Naive thymus-derived CD4-positive, alpha-beta T cell (primary cell): ENCODE data around the gene RPL18. TPM values are rescaled to one million over a fixed set of nuclear protein-coding genes. Genes with fewer than 3 reads are reported as not detected.

Experiments used
- ATAC-seq: fragments of 150-1000 bp; cut with Tn5 transposase; 2 replicates; pipeline ENCODE4 v1.10.0; 2021; ENCODE audit warnings: mild to moderate bottlenecking, moderate library complexity
- CTCF ChIA-PET: fragments of 350-600 bp; sonication (Branson Sonifier 250); formaldehyde crosslinking; loops from one replicate; lab custom pipeline; 2021; ENCODE audit warnings: antibody characterized with exemption; lab: Charles Lee
- POLR2A ChIA-PET: fragments of 350-600 bp; sonication (Branson Sonifier 250); formaldehyde crosslinking; loops from one replicate; lab custom pipeline; 2021; ENCODE audit warnings: antibody characterized with exemption, inconsistent platforms; lab: Charles Lee
- DNase-seq, 9 donors: peaks; one replicate each; pipeline versions ENCODE4 v3.0.0 to v3.0.0-alpha.2; 2020 to 2022; ENCODE audit warnings: mixed read lengths in 1 of 9
- H3K27ac ChIP-seq: one replicate; pipeline ENCODE4 v1.7.0; 2013; ENCODE audit warnings: mild to moderate bottlenecking, low read depth, low read length, moderate library complexity
- H3K27me3 ChIP-seq, 2 donors: one replicate each; pipeline ENCODE4 v1.7.0; 2013; ENCODE audit warnings: low read length in 2 of 2, mild to moderate bottlenecking in 2 of 2, moderate library complexity in 2 of 2; ENCODE audit not compliant: control insufficient read depth in 2 of 2, insufficient read depth in 2 of 2
- H3K36me3 ChIP-seq, 3 experiments: 1 replicate in 2 of 3; 2 replicates in 1 of 3; pipeline ENCODE4 v1.7.0; 2013; ENCODE audit warnings: low read length in 3 of 3, mild to moderate bottlenecking in 3 of 3, moderate library complexity in 1 of 3; ENCODE audit not compliant: insufficient read depth in 3 of 3, control insufficient read depth in 2 of 3
- H3K4me1 ChIP-seq, 2 donors: one replicate each; pipeline ENCODE4 v1.7.0; 2013; ENCODE audit warnings: low read length in 2 of 2, mild to moderate bottlenecking in 2 of 2, moderate library complexity in 1 of 2; ENCODE audit not compliant: control insufficient read depth in 2 of 2, insufficient read depth in 2 of 2
- H3K4me3 ChIP-seq: 2 replicates; pipeline ENCODE4 v1.7.0; 2013; ENCODE audit warnings: mild to moderate bottlenecking, low read length
- H3K9me3 ChIP-seq, 3 experiments: 1 replicate in 2 of 3; 2 replicates in 1 of 3; pipeline ENCODE4 v1.7.0; 2013; ENCODE audit warnings: low read length in 3 of 3; ENCODE audit not compliant: control insufficient read depth in 2 of 3
- H3K27ac Mint-ChIP-seq, 9 donors: one replicate each; pipeline ENCODE4 v1.8.0; 2020 to 2022; ENCODE audit warnings: mixed read lengths in 9 of 9, mild to moderate bottlenecking in 8 of 9, moderate library complexity in 5 of 9, inconsistent platforms in 2 of 9
- H3K27me3 Mint-ChIP-seq, 5 donors: one replicate each; pipeline ENCODE4 v1.8.0; 2021 to 2022; ENCODE audit warnings: mixed read lengths in 5 of 5, mild to moderate bottlenecking in 1 of 5
- H3K36me3 Mint-ChIP-seq, 5 donors: one replicate each; pipeline ENCODE4 v1.8.0; 2020 to 2022; ENCODE audit warnings: mixed read lengths in 5 of 5, mild to moderate bottlenecking in 3 of 5, inconsistent platforms in 1 of 5
- H3K4me1 Mint-ChIP-seq, 7 donors: one replicate each; pipeline ENCODE4 v1.8.0; 2020 to 2022; ENCODE audit warnings: mixed read lengths in 7 of 7, mild to moderate bottlenecking in 3 of 7, inconsistent platforms in 1 of 7
- H3K4me3 Mint-ChIP-seq, 10 donors: one replicate each; pipeline ENCODE4 v1.8.0; 2020 to 2022; ENCODE audit warnings: mild to moderate bottlenecking in 10 of 10, mixed read lengths in 10 of 10, moderate library complexity in 6 of 10, inconsistent platforms in 2 of 10
- H3K9me3 Mint-ChIP-seq, 11 donors: one replicate each; pipeline ENCODE4 v1.8.0; 2020 to 2022; ENCODE audit warnings: mixed read lengths in 11 of 11, mild to moderate bottlenecking in 4 of 11, inconsistent platforms in 1 of 11, moderate library complexity in 1 of 11
- intact Hi-C, 2 donors: fragments of 100-400 bp; cut with micrococcal nuclease; formaldehyde crosslinking; loops; one replicate each; pipeline ENCODE4 v1.15.1; 2023
- polyA plus RNA-seq, 2 donors: library from polyadenylated mRNA; unstranded; fragments of 300-500 nt; fragmentation: Illumina TruSeq; gene quantifications; one replicate each; pipeline ENCODE4 v1.2.3, GENCODE V29; 2021
- total RNA-seq, 6 experiments: library from RNA in 5 of 6; stranded (reverse) in 5 of 6; gene quantifications; 1 replicate in 5 of 6; 2 replicates in 1 of 6; pipeline ENCODE4 v1.2.3 and lab custom pipeline; 2021 to 2026

The RPL18 gene
- total and polyA plus RNA-seq, 7 experiments from 2014 or later, result 1,570 to 2,826 (median 2,813) TPM

GRCh38 chr19:48568345-48568886 lies 50.6 kb downstream of the RPL18 start:
- no peaks in the 10 kb centered on the region for H3K9me3 Mint-ChIP-seq
- DNase-seq, result no peak
- Histone ChIP-seq H3K9me3 (no peaks in the 10 kb centered on the region), H3K36me3 (no peaks in the 10 kb centered on the region), H3K4me3 (no peak overlapping the region), H3K4me1 (no peaks in the 10 kb centered on the region), H3K27ac (no peak overlapping the region), H3K27me3 (no peaks in the 10 kb centered on the region)
- POLR2A ChIA-PET, result no interaction called here
- no peak overlapping the region for H3K4me3 Mint-ChIP-seq
- CTCF ChIA-PET, result no interaction called here
- H3K36me3 Mint-ChIP-seq, result no peaks in the 10 kb centered on the region
- H3K27ac Mint-ChIP-seq, result no peak overlapping the region
- no peaks in the 10 kb centered on the region for H3K4me1 Mint-ChIP-seq
- H3K27me3 Mint-ChIP-seq, result peaks cover 0 to 6% (median 3%) of the 10 kb centered on the region in 5 donors
- no peak for ATAC-seq
- intact Hi-C loops, result no loop called here

Other genes with a start within 250 kb of the RPL18 start
- gene KDELR1, start 227.6 kb downstream of the RPL18 start, total RNA-seq, result 10 to 100 TPM; 42.7 to 73.9 (median 52.3) TPM
- 10 to 100 TPM; 22.2 to 24.3 TPM for gene KDELR1, start 227.6 kb downstream of the RPL18 start, polyA plus RNA-seq
- under 1 TPM; 0.08 to 0.39 (median 0.11) TPM for gene GRIN2D, start 225.5 kb downstream of the RPL18 start, total RNA-seq
- gene GRIN2D, start 225.5 kb downstream of the RPL18 start, polyA plus RNA-seq, result not detected
- gene GRWD1, start 173.2 kb downstream of the RPL18 start, total RNA-seq, result 10 to 100 TPM; 26.1 to 45.8 (median 36.3) TPM
- 10 to 100 TPM; 42.8 to 51.6 TPM for gene GRWD1, start 173.2 kb downstream of the RPL18 start, polyA plus RNA-seq
- 1 to 10 TPM; 1.5 to 3.9 (median 2.4) TPM for gene KCNJ14, start 163.6 kb downstream of the RPL18 start, total RNA-seq
- gene KCNJ14, start 163.6 kb downstream of the RPL18 start, polyA plus RNA-seq, result under 1 TPM; 0.05 to 0.21 TPM
- gene CYTH2, start 149.8 kb downstream of the RPL18 start, total RNA-seq, result 10 to 100 TPM; 41.0 to 82.1 (median 54.9) TPM
- gene CYTH2, start 149.8 kb downstream of the RPL18 start, polyA plus RNA-seq, result 10 to 100 TPM; 23.6 to 37.3 TPM
- 10 to 100 TPM in 4 of 5 experiments, 1 to 10 TPM in 1; 5.3 to 21.4 (median 19.2) TPM for gene LMTK3, start 107.3 kb downstream of the RPL18 start, total RNA-seq
- under 1 TPM in 1 of 2 donors, not detected in 1; 0.03 TPM for gene LMTK3, start 107.3 kb downstream of the RPL18 start, polyA plus RNA-seq
- gene SULT2B1, start 67.0 kb downstream of the RPL18 start, total RNA-seq, result not detected
- gene SULT2B1, start 67.0 kb downstream of the RPL18 start, polyA plus RNA-seq, result under 1 TPM in 1 of 2 donors, not detected in 1; 0.41 TPM
- gene SPACA4, start 12.4 kb downstream of the RPL18 start, total RNA-seq, result not detected
- gene SPACA4, start 12.4 kb downstream of the RPL18 start, polyA plus RNA-seq, result not detected
- gene FAM83E, start 4.1 kb downstream of the RPL18 start, total RNA-seq, result 1 to 10 TPM in 3 of 5 experiments, under 1 TPM in 1, not detected in 1; 0.80 to 3.7 (median 2.9) TPM
- gene FAM83E, start 4.1 kb downstream of the RPL18 start, polyA plus RNA-seq, result under 1 TPM in 1 of 2 donors, not detected in 1; 0.66 TPM
- gene SPHK2, start 328 bp upstream of the RPL18 start, total RNA-seq, result 10 to 100 TPM; 20.1 to 34.7 (median 30.5) TPM
- gene SPHK2, start 328 bp upstream of the RPL18 start, polyA plus RNA-seq, result 10 to 100 TPM; 11.2 to 11.7 TPM
- gene DBP, start 18.2 kb upstream of the RPL18 start, total RNA-seq, result 10 to 100 TPM; 11.9 to 79.9 (median 33.2) TPM
- 100 to 1,000 TPM in 1 of 2 donors, 10 to 100 TPM in 1; 61.7 to 130 TPM for gene DBP, start 18.2 kb upstream of the RPL18 start, polyA plus RNA-seq
- gene CA11, start 27.0 kb upstream of the RPL18 start, total RNA-seq, result 10 to 100 TPM in 4 of 5 experiments, 1 to 10 TPM in 1; 7.5 to 20.5 (median 12.5) TPM
- gene CA11, start 27.0 kb upstream of the RPL18 start, polyA plus RNA-seq, result 1 to 10 TPM; 6.3 to 8.0 TPM
- gene NTN5, start 53.8 kb upstream of the RPL18 start, total RNA-seq, result 1 to 10 TPM in 4 of 5 experiments, under 1 TPM in 1; 0.99 to 5.9 (median 3.0) TPM
- gene NTN5, start 53.8 kb upstream of the RPL18 start, polyA plus RNA-seq, result under 1 TPM; 0.41 to 0.59 TPM
- gene FUT2, start 76.8 kb upstream of the RPL18 start, total RNA-seq, result not detected
- gene FUT2, start 76.8 kb upstream of the RPL18 start, polyA plus RNA-seq, result under 1 TPM; 0.09 to 0.78 TPM
- gene MAMSTR, start 100.5 kb upstream of the RPL18 start, total RNA-seq, result 1 to 10 TPM in 3 of 5 experiments, under 1 TPM in 2; 0.80 to 2.1 (median 1.3) TPM
- under 1 TPM; 0.25 to 0.87 TPM for gene MAMSTR, start 100.5 kb upstream of the RPL18 start, polyA plus RNA-seq
- under 1 TPM in 2 of 5 experiments, not detected in 3; 0.12 to 0.21 TPM for gene RASIP1, start 121.4 kb upstream of the RPL18 start, total RNA-seq
- gene RASIP1, start 121.4 kb upstream of the RPL18 start, polyA plus RNA-seq, result under 1 TPM; 0.12 to 0.65 TPM
- not detected for gene IZUMO1, start 127.7 kb upstream of the RPL18 start, total RNA-seq
- not detected for gene IZUMO1, start 127.7 kb upstream of the RPL18 start, polyA plus RNA-seq
- gene FUT1, start 133.5 kb upstream of the RPL18 start, total RNA-seq, result under 1 TPM in 1 of 5 experiments, not detected in 4; 0.17 TPM
- gene FUT1, start 133.5 kb upstream of the RPL18 start, polyA plus RNA-seq, result not detected
- gene FGF21, start 136.3 kb upstream of the RPL18 start, total RNA-seq, result not detected
- not detected for gene FGF21, start 136.3 kb upstream of the RPL18 start, polyA plus RNA-seq
- 10 to 100 TPM; 16.7 to 53.1 (median 22.5) TPM for gene BCAT2, start 191.9 kb upstream of the RPL18 start, total RNA-seq
- gene BCAT2, start 191.9 kb upstream of the RPL18 start, polyA plus RNA-seq, result 10 to 100 TPM; 25.5 to 30.9 TPM
- 1 to 10 TPM in 2 of 5 experiments, under 1 TPM in 2, not detected in 1; 0.38 to 2.9 (median 1.2) TPM for gene HSD17B14, start 217.3 kb upstream of the RPL18 start, total RNA-seq
- 1 to 10 TPM in 1 of 2 donors, under 1 TPM in 1; 0.66 to 1.7 TPM for gene HSD17B14, start 217.3 kb upstream of the RPL18 start, polyA plus RNA-seq
- 1 to 10 TPM; 2.1 to 7.4 (median 4.0) TPM for gene PLEKHA4, start 249.4 kb upstream of the RPL18 start, total RNA-seq
- gene PLEKHA4, start 249.4 kb upstream of the RPL18 start, polyA plus RNA-seq, result 1 to 10 TPM; 2.6 to 5.6 TPM